HCT116 (cell line): Measurements from ENCODE around the gene GRM8. TPM values are rescaled to one million over a fixed set of nuclear protein-coding genes. Genes with fewer than 3 reads are reported as not detected.

Experiments used
- ATAC-seq: fragments of 200-7000 bp; cut with Tn5 transposase; 2 replicates; pipeline ENCODE4 v1.9.1; 2020; ENCODE audit warnings: mild to moderate bottlenecking, moderate library complexity
- BruUV-seq: library from RNA; stranded (reverse); fragments of 400-500 nt; replicated peaks from 2 replicates; lab custom pipeline; 2021; lab: Mats Ljungman, UMichigan
- CTCF ChIA-PET: fragments of 300-600 bp; sonication (Branson Sonifier 250); formaldehyde crosslinking; loops from one replicate; lab custom pipeline; 2021; ENCODE audit warnings: antibody characterized with exemption; lab: Charles Lee
- POLR2A ChIA-PET: fragments of 300-600, 350-600 bp; sonication (Branson Sonifier 250); formaldehyde crosslinking; loops from one replicate; lab custom pipeline; 2021; ENCODE audit warnings: antibody characterized with exemption; lab: Charles Lee
- RAD21 ChIA-PET, 2 experiments: fragments of 300-600 bp; sonication (Branson Sonifier 250); formaldehyde crosslinking; loops; one replicate each; lab custom pipeline; 2023; ENCODE audit warnings: low total read pairs in 2 of 2; ENCODE audit not compliant: uncharacterized antibody in 2 of 2, unreplicated experiment in 2 of 2, low non-redundant PET in 1 of 2; lab: Charles Lee
- DNase-seq: peaks from one replicate; pipeline ENCODE4 v3.0.0-alpha.2; 2010; ENCODE audit warnings: low read depth, low spot score
- H2AFZ ChIP-seq: fragments of 200-600 bp; shearing (Covaris generic), sonication (generic); 2 replicates; pipeline ENCODE4 v1.6.1; 2017; ENCODE audit warnings: low read depth, mixed run types, mixed read lengths, antibody characterized with exemption, low read length; ENCODE audit not compliant: poor library complexity, severe bottlenecking
- H3K27ac ChIP-seq: 2 replicates; pipeline ENCODE4 v1.5.1; 2012; ENCODE audit warnings: low read depth, low read length
- H3K27me3 ChIP-seq: fragments of 200-600 bp; sonication (generic); 2 replicates; pipeline ENCODE4 v1.6.1; 2016; ENCODE audit warnings: mixed run types, low read length, mixed read lengths; ENCODE audit not compliant: insufficient read depth
- H3K36me3 ChIP-seq, 2 experiments: fragments of 200-500 bp in 1 of 2; fragments of 200-600 bp in 1 of 2; sonication (Bioruptor generic) in 1 of 2; sonication (generic) in 1 of 2; 2 replicates each; pipeline versions ENCODE4 v1.5.1 to v1.6.1; 2014 to 2016; ENCODE audit warnings: low read length in 2 of 2, inconsistent platforms in 1 of 2, mixed read lengths in 1 of 2, mixed run types in 1 of 2; ENCODE audit not compliant: insufficient read depth in 2 of 2, control insufficient read depth in 1 of 2
- H3K4me1 ChIP-seq, 2 experiments: fragments of 200-600 bp in 1 of 2; sonication (generic) in 1 of 2; 2 replicates each; pipeline versions ENCODE4 v1.5.1 to v1.6.1; 2012 to 2017; ENCODE audit warnings: low read length in 2 of 2, inconsistent platforms in 1 of 2, mild to moderate bottlenecking in 1 of 2, mixed read lengths in 1 of 2, mixed run types in 1 of 2, moderate library complexity in 1 of 2; ENCODE audit not compliant: insufficient read depth in 2 of 2, control insufficient read depth in 1 of 2
- H3K4me2 ChIP-seq: fragments of 200-600 bp; sonication (generic); 2 replicates; pipeline ENCODE4 v1.6.1; 2017; ENCODE audit warnings: mixed run types, low read length, mixed read lengths
- H3K4me3 ChIP-seq, 2 experiments: fragments of 200-600 bp in 1 of 2; sonication (generic) in 1 of 2; replicated peaks in 1 of 2; 2 replicates each; pipeline ENCODE4 v1.5.1; 2011 to 2016; ENCODE audit warnings: low read length in 2 of 2, control low read depth in 1 of 2, low read depth in 1 of 2, mild to moderate bottlenecking in 1 of 2, mixed read lengths in 1 of 2, mixed run types in 1 of 2
- H3K79me2 ChIP-seq: fragments of 200-600 bp; sonication (generic); 2 replicates; pipeline ENCODE4 v1.6.1; 2017; ENCODE audit warnings: mild to moderate bottlenecking, mixed run types, low read length, moderate library complexity, mixed read lengths; ENCODE audit not compliant: insufficient read depth
- H3K9ac ChIP-seq: fragments of 200-600 bp; sonication (generic); 2 replicates; pipeline ENCODE4 v1.6.1; 2016; ENCODE audit warnings: low read length, mixed read lengths
- H3K9me2 ChIP-seq: fragments of 200-600 bp; sonication (generic), shearing (Covaris generic); 2 replicates; pipeline ENCODE4 v1.6.1; 2017; ENCODE audit warnings: mixed run types, mild to moderate bottlenecking, moderate library complexity; ENCODE audit not compliant: insufficient read depth
- H3K9me3 ChIP-seq, 2 experiments: fragments of 200-500 bp in 1 of 2; fragments of 200-600 bp in 1 of 2; sonication (Bioruptor generic) in 1 of 2; sonication (generic) in 1 of 2; 2 replicates each; pipeline ENCODE4 v1.6.1; 2014 to 2017; ENCODE audit warnings: low read length in 2 of 2, mixed read lengths in 2 of 2, inconsistent platforms in 1 of 2, low read depth in 1 of 2, mild to moderate bottlenecking in 1 of 2, mixed run types in 1 of 2, moderate library complexity in 1 of 2; ENCODE audit not compliant: control insufficient read depth in 1 of 2, insufficient read depth in 1 of 2
- H4K20me1 ChIP-seq: fragments of 200-600 bp; sonication (generic), shearing (Covaris generic); 2 replicates; pipeline ENCODE4 v1.6.1; 2017; ENCODE audit warnings: mixed run types, mild to moderate bottlenecking, moderate library complexity; ENCODE audit not compliant: insufficient read depth
- CEBPB ChIP-seq: IDR thresholded peaks from 2 replicates; pipeline ENCODE4 v1.6.1; 2012; ENCODE audit warnings: low read depth
- EGR1 ChIP-seq: IDR thresholded peaks from 2 replicates; pipeline ENCODE4 v1.6.1; 2012; ENCODE audit warnings: low read depth
- ELF1 ChIP-seq: IDR thresholded peaks from 2 replicates; pipeline ENCODE4 v1.6.1; 2012; ENCODE audit warnings: low read depth, borderline replicate concordance
- EZH2 ChIP-seq: fragments of 200-600 bp; sonication (generic); IDR thresholded peaks from 2 replicates; pipeline ENCODE4 v1.6.1; 2017; ENCODE audit warnings: antibody characterized with exemption, mixed run types
- EZH2phosphoT487 ChIP-seq: fragments of 200-600 bp; IDR thresholded peaks from 2 replicates; pipeline ENCODE4 v1.6.1; 2018; ENCODE audit warnings: antibody characterized with exemption, borderline replicate concordance
- FOSL1 ChIP-seq: IDR thresholded peaks from 2 replicates; pipeline ENCODE4 v1.6.1; 2012; ENCODE audit warnings: low read depth
- JUND ChIP-seq: IDR thresholded peaks from 2 replicates; pipeline ENCODE4 v1.6.1; 2012
- POLR2A ChIP-seq: IDR thresholded peaks from 2 replicates; pipeline ENCODE4 v1.7.0; 2011; ENCODE audit warnings: borderline replicate concordance; ENCODE audit not compliant: insufficient read depth, insufficient read length; ENCODE audit errors: extremely low read depth
- RAD21 ChIP-seq: IDR thresholded peaks from 2 replicates; pipeline ENCODE4 v1.6.1; 2012; ENCODE audit warnings: low read depth, mild to moderate bottlenecking
- REST ChIP-seq: IDR thresholded peaks from 2 replicates; pipeline ENCODE4 v1.6.1; 2012; ENCODE audit warnings: low read depth
- SRF ChIP-seq: IDR thresholded peaks from 2 replicates; pipeline ENCODE4 v1.6.1; 2012; ENCODE audit warnings: low read depth
- ZBTB33 ChIP-seq: IDR thresholded peaks from 2 replicates; pipeline ENCODE4 v1.6.1; 2011; ENCODE audit warnings: mild to moderate bottlenecking, low read length, moderate library complexity; ENCODE audit not compliant: insufficient replicate concordance; ENCODE audit errors: extremely low read depth
- intact Hi-C: fragments of 100-400 bp; cut with micrococcal nuclease; formaldehyde crosslinking; loops from 2 replicates; pipeline ENCODE4 v1.10.0; 2022
- total RNA-seq: library from RNA; stranded (reverse); gene quantifications from one replicate; pipeline ENCODE4 v1.2.1, GENCODE V29; 2021; ENCODE audit not compliant: unreplicated experiment
- TF ChIP-seq, protein P1 (sequence below): IDR thresholded peaks from 2 replicates; pipeline ENCODE4 v1.6.1; 2012
- TF ChIP-seq, protein P2 (sequence below): IDR thresholded peaks from 2 replicates; pipeline ENCODE4 v1.6.1; 2012

The GRM8 gene
- total RNA-seq, 1 experiment from 2014 or later: 0.05 TPM

GRCh38 chr7:126843883-126844282 is 408.9 kb downstream of the GRM8 start (continued):
- TF ChIP-seq POLR2A (no peak), FOSL1 (no peak), JUND (no peak), SRF (no peak)
- TF ChIP-seq, all 23 proteins: peak for 0

DNA sequence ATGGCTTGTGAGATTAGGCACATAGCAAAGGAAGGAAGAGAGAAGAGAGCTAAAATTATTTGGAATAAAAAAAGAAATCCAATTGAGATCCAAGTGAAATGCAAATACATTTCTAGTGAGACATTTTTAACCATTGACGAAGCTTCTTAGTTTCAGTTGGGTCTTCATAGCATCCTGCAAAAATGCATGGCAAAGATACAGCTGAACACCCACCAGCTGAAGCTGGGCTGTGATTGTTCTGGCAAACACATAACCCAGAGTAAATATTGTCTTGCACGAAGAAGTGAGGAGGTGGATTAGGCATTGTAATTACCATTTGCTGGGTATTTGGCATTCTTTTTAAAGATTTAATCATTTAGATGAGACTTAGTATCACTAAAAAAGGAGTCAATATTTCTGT is 409.4 kb downstream of the GRM8 start:
- H3K27me3 ChIP-seq: peaks cover 44% of the 10 kb centered on the region
- no peaks in the 10 kb centered on the region for H3K36me3 ChIP-seq
- H3K9me3 ChIP-seq: no peaks in the 10 kb centered on the region
- intact Hi-C loops: no loop called here
- DNase-seq (no peak), ATAC-seq (no peak)
- H3K4me2 ChIP-seq: no peak overlapping the region
- no peak overlapping the region for H3K4me3 ChIP-seq
- no peak overlapping the region for H2AFZ ChIP-seq
- no peaks in the 10 kb centered on the region for H3K9me2 ChIP-seq
- no peak overlapping the region for H3K9ac ChIP-seq
- ChIA-PET CTCF (no interaction called here), POLR2A (no interaction called here), RAD21 (no interaction called here)
- BruUV-seq: no TSS peak
- H4K20me1 ChIP-seq: no peaks in the 10 kb centered on the region
- no peaks in the 10 kb centered on the region for H3K79me2 ChIP-seq
- H3K27ac ChIP-seq: no peak overlapping the region
- TF ChIP-seq, protein P1, sequence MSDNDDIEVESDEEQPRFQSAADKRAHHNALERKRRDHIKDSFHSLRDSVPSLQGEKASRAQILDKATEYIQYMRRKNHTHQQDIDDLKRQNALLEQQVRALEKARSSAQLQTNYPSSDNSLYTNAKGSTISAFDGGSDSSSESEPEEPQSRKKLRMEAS: no peak
- TF ChIP-seq EGR1: no peak
- TF ChIP-seq ZBTB33: no peak
- TF ChIP-seq RAD21: no peak
- TF ChIP-seq EZH2: no peak
- no peak for TF ChIP-seq REST
- no peak for TF ChIP-seq CEBPB
- no peak for TF ChIP-seq EZH2phosphoT487
- TF ChIP-seq ELF1: no peak
- TF ChIP-seq, protein P2, sequence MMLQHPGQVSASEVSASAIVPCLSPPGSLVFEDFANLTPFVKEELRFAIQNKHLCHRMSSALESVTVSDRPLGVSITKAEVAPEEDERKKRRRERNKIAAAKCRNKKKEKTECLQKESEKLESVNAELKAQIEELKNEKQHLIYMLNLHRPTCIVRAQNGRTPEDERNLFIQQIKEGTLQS: no peak
- no peak for TF ChIP-seq POLR2A
- no peaks in the 10 kb centered on the region for H3K4me1 ChIP-seq
